Superior temporal gyrus (tissue), 1 donor: ENCODE data around the gene LIPC.

Source experiments
- DNase-seq: peaks from one replicate; pipeline ENCODE4 v3.0.0-alpha.2; 2016; ENCODE audit errors: extremely low spot score

LIPC gene

DNA sequence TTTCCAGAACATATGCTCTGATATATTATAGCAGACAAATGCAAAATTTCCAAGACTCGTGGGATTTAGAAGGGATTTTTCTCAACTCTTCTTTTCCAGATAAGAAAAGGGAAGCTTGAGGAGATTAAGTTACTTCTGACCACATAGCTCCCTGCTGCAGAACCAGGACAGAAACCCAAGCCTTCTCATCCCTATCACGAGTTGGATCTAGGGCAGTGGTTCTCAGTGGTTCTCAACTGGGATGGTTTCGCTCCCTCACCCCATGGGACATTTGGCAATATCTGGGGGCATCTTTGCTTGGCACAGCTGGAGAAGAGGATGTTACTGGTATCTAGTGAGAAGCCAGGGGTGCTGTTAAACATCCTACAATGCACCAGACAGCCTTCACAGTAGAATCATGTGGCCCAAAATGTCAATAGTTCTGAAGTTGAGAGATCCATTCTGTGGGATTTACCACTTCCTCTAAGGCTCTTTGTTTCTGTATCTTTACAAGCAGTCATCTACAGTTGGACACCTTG is 64.2 kb downstream of the LIPC start:
- DNase-seq, result no peak

DNA sequence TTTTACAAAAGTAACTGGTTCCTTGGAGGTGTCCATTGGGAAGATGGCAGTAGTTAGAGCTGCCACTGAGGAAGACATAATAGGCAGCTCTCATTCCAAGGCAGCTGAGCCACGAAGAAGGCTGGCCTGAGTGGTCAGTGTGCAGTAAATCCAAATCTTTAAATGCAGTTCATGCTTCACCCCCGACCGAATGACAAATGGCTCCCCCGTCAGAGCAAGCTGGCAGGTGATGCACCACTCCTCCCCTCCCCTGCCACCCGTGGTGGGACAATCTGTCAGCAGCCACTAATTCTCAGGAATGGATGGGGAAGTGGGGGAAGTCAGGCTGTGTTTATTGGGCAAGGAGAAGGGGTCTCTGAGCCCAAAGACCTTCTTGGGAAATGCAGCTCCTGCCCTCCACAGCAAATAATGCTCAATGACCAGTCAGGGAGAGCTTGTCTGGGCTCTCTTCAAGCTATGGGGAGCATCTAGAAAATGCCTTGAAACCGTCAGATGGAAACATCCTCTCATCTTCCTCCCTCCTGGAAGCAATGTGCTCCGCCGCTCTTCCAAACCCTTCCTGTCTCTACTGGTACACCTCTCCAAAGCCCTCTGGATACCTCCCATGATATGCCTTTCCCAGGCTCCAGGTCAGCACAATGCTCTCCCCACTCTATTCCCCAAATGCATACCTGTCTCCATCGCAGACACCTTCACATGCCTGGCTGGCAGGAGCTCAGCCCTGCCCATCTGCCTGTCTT is 65.4 kb downstream of the LIPC start:
- no peak for DNase-seq

- no peak for DNase-seq
Observed at GRCh38 chr15:58498821-58499580, 67.2 kb downstream of the LIPC start.

DNA sequence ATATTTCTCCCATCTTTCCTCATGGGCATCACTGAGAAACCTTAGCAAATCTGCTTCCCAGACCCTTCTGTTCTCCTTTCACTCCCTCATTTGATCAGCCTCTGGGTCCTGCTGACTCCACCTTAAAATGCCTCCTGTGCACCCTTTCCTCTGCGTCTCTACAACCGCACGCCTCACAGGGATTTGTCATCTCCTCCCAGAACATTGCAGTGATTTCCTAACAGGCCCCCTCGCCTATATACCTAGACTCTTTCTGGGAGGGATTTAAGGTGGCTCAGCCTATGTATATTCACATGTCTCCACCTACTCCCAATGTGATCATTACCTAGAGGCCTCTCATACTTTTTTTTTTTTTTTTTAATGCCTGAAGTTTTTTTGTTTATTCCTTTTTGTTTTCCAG is 69.2 kb downstream of the LIPC start:
- DNase-seq, result no peak

DNA sequence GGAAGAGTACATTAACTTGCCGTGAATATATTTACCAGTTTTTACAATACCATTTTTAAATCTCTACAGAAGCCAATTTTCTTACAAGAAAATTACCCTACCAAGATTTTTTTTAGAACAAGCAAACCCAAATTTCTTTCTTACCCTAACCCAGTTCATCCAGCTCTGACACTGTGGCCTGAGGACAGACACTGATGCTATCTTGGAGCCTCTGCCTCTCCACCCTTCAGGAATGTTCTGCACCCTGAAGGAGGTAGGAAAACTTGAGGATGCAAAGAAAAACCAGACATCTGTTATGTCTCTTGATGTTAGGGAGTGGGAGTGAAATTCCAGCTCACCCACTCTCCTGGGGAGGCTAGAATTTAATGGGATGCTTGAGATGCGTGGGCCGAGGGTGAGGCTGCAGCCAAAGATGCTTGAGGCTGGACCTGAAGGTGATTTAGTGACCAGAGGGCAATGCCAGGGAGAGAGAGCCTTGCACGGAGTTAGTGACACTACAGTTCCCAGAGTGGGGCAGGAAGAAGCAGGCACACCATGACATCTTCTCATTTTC is 69.9 kb downstream of the LIPC start:
- DNase-seq, result no peak

DNA sequence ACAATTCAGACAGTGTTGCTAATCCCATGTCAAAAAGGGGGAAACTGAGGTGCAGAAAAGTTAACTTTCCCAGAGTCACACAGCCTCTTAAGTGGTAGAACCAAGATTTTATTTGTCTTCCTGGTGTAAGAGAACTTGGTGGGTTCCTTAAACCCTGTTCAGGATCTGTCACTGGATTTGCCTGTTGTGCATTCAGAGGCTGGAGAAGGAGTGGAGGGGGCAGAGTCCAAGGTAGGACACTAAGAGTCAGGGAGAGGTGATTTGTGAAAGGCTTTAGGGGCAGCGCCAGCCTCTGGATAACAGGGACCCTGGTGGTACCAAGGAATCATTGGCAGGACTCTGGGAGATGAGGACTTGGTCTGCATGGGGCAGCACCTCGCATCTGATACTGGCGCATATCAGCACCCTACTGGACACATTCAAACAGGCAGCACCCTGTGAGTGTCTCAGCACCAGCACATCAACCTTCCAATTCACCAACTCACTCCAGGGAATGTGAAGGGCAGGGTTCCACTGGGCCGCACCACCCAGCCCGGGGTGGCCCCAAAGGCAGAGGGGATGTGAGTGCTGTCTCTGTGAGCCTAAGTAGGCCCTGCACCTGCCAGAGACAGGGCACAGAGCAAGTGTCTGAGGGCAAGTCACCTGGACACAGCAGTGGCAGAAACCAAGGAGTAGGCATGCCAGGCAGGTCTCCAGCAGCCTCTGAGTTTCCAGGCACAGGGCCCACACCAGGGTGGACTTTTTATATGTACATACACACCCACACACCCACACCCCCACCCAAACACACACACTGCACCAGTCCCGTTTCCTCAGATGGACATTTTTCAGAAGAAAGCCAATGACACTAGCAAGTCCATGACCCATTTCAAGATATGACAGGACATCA is 71.6 kb downstream of the LIPC start:
- DNase-seq, result no peak

DNA sequence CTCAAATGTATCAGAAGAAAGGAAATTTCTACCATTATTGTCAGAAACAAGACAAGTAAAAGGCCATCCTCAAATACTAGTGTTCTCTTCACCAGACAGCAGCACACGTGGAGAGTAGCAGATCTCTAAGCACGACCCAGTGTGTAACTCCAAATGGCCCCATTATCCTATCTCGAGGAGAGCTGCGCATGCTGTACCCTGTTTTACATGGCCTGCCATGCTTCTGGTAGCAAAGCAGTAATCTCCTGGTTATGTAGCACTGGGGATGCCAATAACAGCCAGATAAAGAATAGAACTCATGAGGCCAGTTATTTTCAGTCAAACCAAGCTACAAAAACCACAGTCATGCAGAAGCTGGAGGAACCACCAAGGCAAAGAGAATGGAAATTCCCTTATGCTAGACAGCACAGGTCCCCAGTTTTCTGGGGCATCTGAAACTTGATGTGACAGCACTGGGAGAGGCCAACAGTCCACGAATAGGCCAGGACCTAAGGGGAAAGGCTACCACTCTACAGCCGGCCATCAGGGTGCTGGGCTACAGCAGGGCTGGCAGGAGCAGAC is 73.0 kb downstream of the LIPC start:
- DNase-seq, result no peak

GRCh38 chr15:58505581-58505980 is 73.8 kb downstream of the LIPC start:
- DNase-seq, result no peak

- DNase-seq, result no peak
Observed at GRCh38 chr15:58506064-58506490, 74.3 kb downstream of the LIPC start.

DNA sequence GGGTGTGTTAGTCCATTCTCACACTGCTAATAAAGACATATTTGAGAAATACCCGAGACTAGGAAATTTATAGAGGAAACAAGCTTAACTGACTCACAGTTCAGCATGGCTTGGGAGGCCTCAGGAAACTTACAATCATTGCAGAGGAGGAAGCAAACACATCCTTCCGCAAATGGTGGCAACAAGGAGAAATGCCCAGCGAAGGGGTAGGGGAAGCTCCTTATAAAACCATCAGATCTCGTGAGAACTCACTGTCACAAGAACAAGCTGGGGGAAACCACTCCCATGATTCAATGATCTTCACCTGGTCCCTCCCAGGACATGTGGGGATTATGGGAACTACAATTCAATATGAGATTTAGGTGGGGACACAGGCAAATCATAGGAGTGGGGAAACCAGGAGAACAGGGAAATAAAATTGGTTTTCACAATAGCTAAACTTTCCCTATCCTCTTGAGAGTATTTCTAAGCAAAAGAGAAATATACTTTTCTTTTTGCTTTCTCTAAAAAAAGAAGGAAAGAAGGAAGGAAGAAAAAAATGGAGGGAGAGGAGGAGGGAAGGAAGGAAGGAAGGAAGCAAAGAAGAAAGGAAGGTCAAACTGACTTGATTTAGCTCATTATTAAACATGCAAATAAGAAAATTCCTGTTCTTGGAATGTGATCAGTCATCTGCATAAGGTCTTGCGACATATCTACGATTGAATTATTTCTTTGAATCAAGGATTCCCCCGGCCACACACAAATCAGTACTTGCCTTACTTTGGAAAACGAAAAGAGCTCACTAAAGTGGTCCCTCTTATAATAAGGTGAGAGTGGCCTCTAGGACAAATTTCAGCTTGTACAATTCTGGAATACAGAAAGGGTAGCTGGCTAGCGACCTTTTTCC is 75.2 kb downstream of the LIPC start:
- DNase-seq, result no peak

- DNase-seq, result no peak
Observed at GRCh38 chr15:58509556-58509955, 77.8 kb downstream of the LIPC start.

DNA sequence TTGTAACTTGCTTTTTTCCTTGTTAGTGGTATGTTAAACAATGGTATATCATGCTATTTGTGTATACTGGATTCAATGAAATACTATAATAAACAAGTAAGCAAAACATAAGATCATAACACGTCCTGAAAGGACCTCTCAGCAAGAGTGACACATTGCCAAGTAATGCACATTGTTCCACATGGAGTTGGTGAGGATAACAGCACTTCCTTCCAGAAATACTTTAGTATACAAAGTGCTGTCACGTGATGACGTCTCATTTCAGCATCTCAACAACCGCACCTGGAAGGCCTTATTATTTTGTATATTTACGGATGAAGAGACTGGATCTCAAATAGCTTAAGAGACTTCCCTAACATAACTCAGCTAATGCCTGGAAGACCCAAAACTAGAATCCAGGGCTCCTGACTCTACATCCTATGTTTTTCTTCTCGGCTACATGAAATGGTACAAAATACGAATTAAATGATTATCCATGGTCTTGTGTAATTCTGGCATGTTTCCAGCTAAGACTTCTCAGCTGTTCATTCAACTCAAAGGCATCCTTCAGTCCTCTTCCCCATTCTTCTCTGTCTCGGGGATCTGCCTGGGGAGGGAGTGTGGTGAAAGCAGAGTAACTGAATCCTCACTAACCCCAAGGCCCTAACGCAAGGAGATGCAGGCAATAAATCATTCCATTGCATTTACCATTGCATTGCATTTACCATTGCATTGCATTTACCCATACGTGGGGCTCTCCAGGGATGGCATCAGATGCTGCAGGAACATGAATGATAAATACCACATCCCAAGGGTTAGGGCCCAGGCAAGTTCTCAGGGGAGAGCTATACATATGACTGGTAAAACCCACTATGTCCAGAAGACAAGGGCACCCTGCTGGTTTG is 79.2 kb downstream of the LIPC start:
- DNase-seq, result no peak

DNA sequence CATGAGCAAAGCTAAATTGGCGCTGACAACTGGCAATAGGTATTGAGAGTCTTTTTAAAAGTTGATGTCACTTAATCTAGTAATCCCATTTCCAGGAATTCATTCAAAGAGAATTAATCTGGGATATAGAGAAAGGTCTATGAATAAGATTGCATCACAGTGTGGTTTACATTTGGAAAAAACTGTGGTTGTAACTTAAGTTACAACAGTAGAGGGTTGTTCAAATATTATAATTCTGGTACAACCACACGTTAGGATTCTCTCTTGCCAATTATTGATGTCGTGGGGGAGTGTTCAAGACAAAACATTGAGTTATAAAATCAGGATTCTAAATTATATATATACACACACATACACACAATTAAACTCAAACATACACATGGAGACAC is 79.8 kb downstream of the LIPC start:
- no peak for DNase-seq

GRCh38 chr15:58512522-58512921 is 80.7 kb downstream of the LIPC start:
- no peak for DNase-seq

GRCh38 chr15:58513008-58513407 is 81.2 kb downstream of the LIPC start:
- DNase-seq, result no peak

GRCh38 chr15:58513726-58514336 is 82.0 kb downstream of the LIPC start:
- DNase-seq, result no peak

DNA sequence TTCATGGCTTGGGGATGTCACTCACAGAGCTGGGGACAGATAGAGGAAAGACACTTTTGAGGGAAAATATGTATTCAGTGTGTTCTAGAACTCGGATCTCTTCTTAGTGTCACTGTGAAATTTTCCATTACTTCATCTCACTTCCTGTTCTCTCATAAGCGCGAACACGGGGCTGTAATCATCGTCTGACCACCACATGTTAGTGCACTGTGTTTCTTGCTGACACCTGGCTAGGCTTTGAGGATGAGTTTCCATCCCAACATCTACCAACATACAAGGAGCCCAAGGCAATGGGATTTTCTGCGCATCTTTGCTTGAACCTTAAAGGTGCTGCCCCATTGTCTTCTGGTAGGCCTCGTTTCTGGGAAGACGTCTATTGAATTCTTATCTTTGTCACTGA is 84.0 kb downstream of the LIPC start:
- DNase-seq, result no peak

DNA sequence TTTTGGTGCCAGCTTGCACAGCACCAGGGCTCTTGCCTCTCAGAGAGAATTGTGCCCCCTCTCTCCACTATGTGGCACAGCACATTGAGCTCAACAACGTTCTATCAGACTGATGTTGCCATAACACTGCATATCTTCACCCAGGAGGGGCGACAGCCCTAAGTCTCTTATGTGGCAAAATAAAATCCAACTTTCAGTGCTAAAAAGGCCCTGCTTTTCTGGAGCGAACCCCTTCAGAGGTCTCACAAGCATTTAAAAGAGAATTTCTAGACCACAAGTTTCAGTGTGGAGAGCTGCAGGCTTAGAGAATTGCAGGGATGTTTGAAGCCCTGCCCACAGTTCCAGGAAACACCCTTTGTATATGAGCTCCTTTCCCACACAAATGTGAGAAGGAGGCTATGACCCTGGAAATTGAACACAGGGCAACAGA is 85.5 kb downstream of the LIPC start:
- no peak for DNase-seq
